GM12875 (cell line): ENCODE measurements around the gene AKT1.

Experiments
- H3K4me3 ChIP-seq: one replicate; pipeline ENCODE4 v1.5.1; 2011; ENCODE audit warnings: low read depth, low read length, control low read depth
- CTCF ChIP-seq: IDR thresholded peaks from 2 replicates; pipeline ENCODE4 v1.5.1; 2011; ENCODE audit warnings: low read depth, mild to moderate bottlenecking, control low read depth, inconsistent platforms, low read length, moderate library complexity, borderline replicate concordance; ENCODE audit not compliant: insufficient read depth

The AKT1 gene

GRCh38 chr14:104741108-104741802 is 54.3 kb downstream of the AKT1 start:
- TF ChIP-seq CTCF: no peak
- no peak overlapping the region for H3K4me3 ChIP-seq

- TF ChIP-seq CTCF: no peak
- no peak overlapping the region for H3K4me3 ChIP-seq
These were observed 55.7 kb downstream of the AKT1 start for GRCh38 chr14:104739546-104740516.

- no peak for TF ChIP-seq CTCF
These were observed 56.5 kb downstream of the AKT1 start for GRCh38 chr14:104739026-104739425.

GRCh38 chr14:104738375-104739019 is 57.1 kb downstream of the AKT1 start:
- H3K4me3 ChIP-seq: no peak overlapping the region
- no peak for TF ChIP-seq CTCF

More at GRCh38 chr14:104739026-104739425, 56.5 kb downstream of the AKT1 start:
- no peak overlapping the region for H3K4me3 ChIP-seq

GRCh38 chr14:104735830-104736642 is 59.5 kb downstream of the AKT1 start:
- TF ChIP-seq CTCF: no peak
- H3K4me3 ChIP-seq: no peak overlapping the region

GRCh38 chr14:104734991-104735779 is 60.4 kb downstream of the AKT1 start:
- no peak overlapping the region for H3K4me3 ChIP-seq
- no peak for TF ChIP-seq CTCF
